ENCODE results near the gene PLEKHD1. TPM values are rescaled to one million over a fixed set of nuclear protein-coding genes. Genes with fewer than 3 reads are reported as not detected.

PLEKHD1 gene
- total and polyA plus RNA-seq, 2 of the 8 experiments (the other 6 are each of a cell fraction or from before 2014, with no cell fraction given), result 0.24 to 0.48 TPM

- WGBS, 2 experiments (ENCODE audit: extremely low coverage in 1 of 2, insufficient coverage in 1 of 2, insufficient read length in 1 of 2, insufficient replicate concordance in 2 of 2, low coverage in 1 of 2, low lambda C conversion rate in 2 of 2, missing lambda C conversion rate in 1 of 2), result 92% methylated on average over 7 of the region's 7 CpGs; no CpG with 5 or more reads in 1 of the 2 experiments
- Histone ChIP-seq H3K79me1 (ENCODE audit: low read depth, low read length) (no peaks in the 10 kb centered on the region), H2BK120ac (replicated peaks; ENCODE audit: low read depth, low read length) (no peak overlapping the region), H2BK15ac (ENCODE audit: low read length) (no peak overlapping the region), H3K23ac (ENCODE audit: insufficient read length) (no peak overlapping the region), H3K23me2 (ENCODE audit: low read depth, low read length) (peaks cover 10% of the 10 kb centered on the region; the same call in 1 of the 2 replicates), H2AK5ac (ENCODE audit: low read depth, low read length) (no peak overlapping the region), H2BK12ac (ENCODE audit: low read depth, low read length) (no peak overlapping the region), H2BK5ac (ENCODE audit: low read depth, low read length) (no peak overlapping the region), H3K27ac (ENCODE audit: low read depth, low read length) (no peak overlapping the region), H2AFZ (ENCODE audit: low read length) (no peak overlapping the region), H3K9me3 (ENCODE audit: insufficient read depth in 2 of 2, low read depth in 1 of 2, low read length in 1 of 2) (peaks cover 0 to 23% of the 10 kb centered on the region in 2 experiments; a peak in 2 of 4 replicates), H3K36me3 (ENCODE audit: control insufficient read depth in 2 of 4, insufficient read depth in 4 of 4, low read length in 3 of 4) (peaks cover 0 to 26% (median 4%) of the 10 kb centered on the region in 4 experiments; a peak in 3 of 8 replicates), H2BK20ac (ENCODE audit: low read length) (no peak overlapping the region), H3K14ac (ENCODE audit: insufficient read length) (no peak overlapping the region), H4K8ac (ENCODE audit: extremely low read depth, insufficient read depth, low read length) (no peak overlapping the region), H3K9ac (replicated peaks in 1 of 4; ENCODE audit: extremely low read depth in 1 of 4, low read depth in 3 of 4, low read length in 3 of 4) (no peak overlapping the region), H4K5ac (ENCODE audit: insufficient read length, low read depth, low read length) (no peak overlapping the region), H4K20me1 (replicated peaks in 1 of 2; ENCODE audit: control insufficient read depth in 1 of 2, insufficient read depth in 2 of 2, low read length in 2 of 2) (no peaks in the 10 kb centered on the region), H3K56ac (replicated peaks; ENCODE audit: insufficient read length, low read depth, low read length) (no peak overlapping the region), H3K79me2 (ENCODE audit: control insufficient read depth in 1 of 2, insufficient read depth in 2 of 2, low read length in 2 of 2) (no peaks in the 10 kb centered on the region), H3K4me3 (ENCODE audit: extremely low read depth in 1 of 4, insufficient read depth in 2 of 4, low read depth in 3 of 4, low read length in 4 of 4) (no peak overlapping the region), H3K4me1 (replicated peaks in 1 of 4; ENCODE audit: control insufficient read depth in 3 of 4, insufficient read depth in 4 of 4, low read length in 3 of 4) (peaks cover 0 to 9% (median 7%) of the 10 kb centered on the region in 4 experiments; a peak in 4 of 7 replicates), H3K4ac (replicated peaks; ENCODE audit: insufficient read length, low read depth, low read length) (no peak overlapping the region), H3K4me2 (ENCODE audit: insufficient read depth in 1 of 2, low read depth in 2 of 2, low read length in 2 of 2) (peak overlapping the region in 1 of 2 experiments; percentile 35; a peak in 1 of 4 replicates), H3K18ac (ENCODE audit: extremely low read depth, low read length) (no peak overlapping the region), H3K27me3 (replicated peaks in 1 of 4; ENCODE audit: control insufficient read depth in 3 of 4, extremely low read depth in 1 of 4, insufficient read depth in 3 of 4, low read length in 3 of 4) (peaks cover 24 to 48% (median 40%) of the 10 kb centered on the region in 4 experiments), H4K91ac (replicated peaks; ENCODE audit: insufficient read length, low read length) (no peak overlapping the region)
- no peak for FAIRE-seq
- ChIA-PET CTCF (ENCODE audit: partially characterized antibody) (interaction anchor here (0.7 to 6.5 kb wide), 12 partner anchors 8 to 138 kb away, joined by 3 to 96 read pairs (median 4); no protein-coding TSS in a partner anchor), POLR2A (ENCODE audit: partially characterized antibody) (interaction anchor here (1.2 to 2.3 kb wide), 3 partner anchors 10 to 84 kb away, joined by 3 to 14 read pairs (median 3); no protein-coding TSS in a partner anchor)
- no peak for DNase-seq (ENCODE audit: low read depth in 1 of 2, low spot score in 2 of 2)
- TF ChIP-seq E2F6 (IDR thresholded peaks at IDR 0.05), result no peak
- no peak for TF ChIP-seq SUZ12 (IDR thresholded peaks at IDR 0.05; ENCODE audit: low read length)
- TF ChIP-seq ATF3 (IDR thresholded peaks at IDR 0.05; ENCODE audit: insufficient read depth, low read depth, low read length), result no peak
- no peak for TF ChIP-seq TBP (IDR thresholded peaks at IDR 0.05; ENCODE audit: low read depth, low read length)
- TF ChIP-seq RAD21 (IDR thresholded peaks at IDR 0.05 in 1 of 2, conservative IDR thresholded peaks at IDR 0.05 in 1 of 2; ENCODE audit: low read depth in 2 of 2, low read length in 2 of 2), result no peak
- TF ChIP-seq CHD1 (IDR thresholded peaks at IDR 0.05; ENCODE audit: low read depth, low read length), result no peak
- no peak for TF ChIP-seq PHF8 (conservative IDR thresholded peaks at IDR 0.05; ENCODE audit: low read depth, low read length)
- TF ChIP-seq GTF2F1 (IDR thresholded peaks at IDR 0.05; ENCODE audit: borderline replicate concordance, low read depth, low read length), result no peak
- TF ChIP-seq CREB1 (IDR thresholded peaks at IDR 0.05), result no peak
- TF ChIP-seq CTBP2 (IDR thresholded peaks at IDR 0.05; ENCODE audit: borderline replicate concordance, insufficient read depth, insufficient read length, low read length), result no peak
- no peak for TF ChIP-seq RNF2 (IDR thresholded peaks at IDR 0.05; ENCODE audit: borderline replicate concordance, low read depth, low read length, missing control alignments, poor library complexity, severe bottlenecking)
Observed at GRCh38 chr14:69570836-69571330, 86.4 kb downstream of the PLEKHD1 start.
